ENCODE results near the gene CIB4.

The CIB4 gene

DNA sequence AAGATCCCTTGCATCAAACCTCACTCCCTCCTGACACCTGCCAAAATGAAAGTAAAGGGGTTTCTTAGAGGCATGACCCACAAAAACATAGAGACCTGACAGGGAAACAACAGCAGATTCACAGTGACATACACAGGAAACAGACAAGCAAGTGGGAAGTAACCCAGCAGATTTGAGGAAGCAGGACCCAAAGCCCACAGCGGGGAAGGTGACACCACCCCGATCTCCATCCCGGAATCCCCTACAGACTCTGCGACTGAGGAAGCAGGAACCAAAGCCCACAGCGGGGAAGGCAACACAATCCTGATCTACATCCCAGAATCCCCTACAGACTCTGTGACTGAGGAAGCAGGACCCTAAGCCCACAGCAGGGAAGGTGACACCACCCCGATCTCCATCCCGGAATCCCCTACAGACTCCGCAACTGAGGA is 21.6 kb downstream of the CIB4 start:
- DNase-seq, result no peak

DNA sequence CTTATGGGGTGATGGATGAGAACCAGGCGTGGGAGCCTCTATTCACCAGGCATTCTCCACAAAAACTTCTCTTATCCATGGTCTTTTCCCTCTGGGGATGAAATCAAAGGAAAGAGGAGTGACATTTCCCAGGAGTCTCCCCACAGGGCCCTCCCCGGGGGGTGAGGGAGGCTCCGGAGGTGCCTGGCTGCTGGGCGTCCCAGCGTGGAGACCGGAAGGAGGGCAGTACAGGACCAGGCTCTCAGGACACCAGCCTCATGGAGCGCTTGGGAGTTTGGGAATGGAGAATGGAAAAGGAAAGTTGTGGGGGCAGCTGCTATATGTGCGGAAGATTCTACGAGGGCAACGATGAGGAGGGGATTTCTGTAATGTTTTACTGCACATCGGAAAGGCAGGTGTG is 22.1 kb downstream of the CIB4 start:
- no peak for DNase-seq

- no peak for DNase-seq
Observed at GRCh38 chr2:26618611-26619010, 22.6 kb downstream of the CIB4 start.

GRCh38 chr2:26617588-26618083 is 23.5 kb downstream of the CIB4 start:
- no peak for DNase-seq

DNA sequence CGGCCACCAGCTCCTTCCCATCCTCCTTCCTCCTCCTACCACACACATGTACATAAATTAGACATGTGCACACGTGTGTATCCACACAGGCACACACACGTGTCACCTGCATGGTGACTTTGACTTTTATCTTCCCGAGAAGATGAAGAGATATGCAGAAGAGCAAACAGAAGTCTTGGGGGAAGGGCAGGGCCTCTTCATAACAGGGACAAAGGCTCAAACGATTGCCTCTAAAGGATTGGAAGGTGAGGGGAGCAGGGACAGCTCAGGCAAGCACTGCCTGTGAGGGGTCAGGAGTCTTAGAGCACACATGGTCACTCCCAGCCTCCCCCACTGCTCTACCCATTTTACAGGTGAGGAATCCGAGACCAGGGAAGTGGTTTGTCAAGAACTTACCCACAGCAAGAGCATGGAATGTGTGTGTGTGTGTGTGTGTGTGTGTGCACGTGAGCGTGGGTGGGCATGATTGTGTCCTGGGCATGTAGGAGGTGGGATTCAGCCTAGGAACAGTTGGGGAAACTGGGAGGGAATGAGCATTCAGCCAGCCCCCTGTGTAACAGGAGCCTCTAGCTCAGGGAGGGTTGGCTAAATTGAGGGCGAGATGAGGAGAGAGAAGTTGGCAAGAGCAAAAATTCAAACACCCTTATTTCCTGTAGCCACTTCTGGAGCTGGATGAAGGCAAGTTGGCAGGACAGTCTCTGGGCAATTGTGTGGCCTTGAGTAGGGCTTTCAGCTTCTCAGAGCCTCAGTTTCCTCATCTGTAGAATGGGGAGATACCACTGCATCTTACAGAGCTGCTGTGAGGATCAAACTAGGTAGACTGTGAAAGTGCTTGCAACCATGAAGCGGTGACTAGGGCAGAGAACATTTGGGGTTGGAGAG is 24.2 kb downstream of the CIB4 start:
- DNase-seq, result no peak

- no peak for DNase-seq
Observed at GRCh38 chr2:26615860-26616705, 25.1 kb downstream of the CIB4 start.

DNA sequence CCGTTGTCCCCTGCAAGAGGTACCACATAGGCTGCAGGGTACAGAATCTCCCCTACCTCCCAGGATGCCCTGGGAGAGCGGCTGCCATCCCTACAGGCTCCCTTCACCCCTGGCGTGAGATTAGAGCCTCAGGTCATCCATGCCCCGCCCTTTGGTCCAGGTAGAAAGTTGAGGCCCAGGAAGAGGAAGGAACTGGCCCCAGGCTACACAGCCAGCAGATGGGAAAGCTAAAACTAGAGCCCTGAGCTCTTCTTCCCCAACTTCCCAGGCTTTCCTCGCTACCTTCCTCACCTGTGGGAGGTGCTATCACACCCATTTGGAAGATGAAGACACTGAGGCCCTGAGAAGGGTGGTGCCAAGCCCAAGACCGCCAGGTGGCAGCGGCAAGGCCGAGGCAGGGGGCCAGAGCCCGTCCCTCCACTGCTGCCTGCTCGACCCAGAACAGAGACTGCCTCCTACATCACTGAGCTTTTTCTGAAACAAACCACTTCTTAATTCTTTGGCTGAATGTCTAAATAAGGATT is 25.8 kb downstream of the CIB4 start:
- DNase-seq, result no peak

- no peak for DNase-seq
Observed at GRCh38 chr2:26614216-26615138, 26.7 kb downstream of the CIB4 start.

DNA sequence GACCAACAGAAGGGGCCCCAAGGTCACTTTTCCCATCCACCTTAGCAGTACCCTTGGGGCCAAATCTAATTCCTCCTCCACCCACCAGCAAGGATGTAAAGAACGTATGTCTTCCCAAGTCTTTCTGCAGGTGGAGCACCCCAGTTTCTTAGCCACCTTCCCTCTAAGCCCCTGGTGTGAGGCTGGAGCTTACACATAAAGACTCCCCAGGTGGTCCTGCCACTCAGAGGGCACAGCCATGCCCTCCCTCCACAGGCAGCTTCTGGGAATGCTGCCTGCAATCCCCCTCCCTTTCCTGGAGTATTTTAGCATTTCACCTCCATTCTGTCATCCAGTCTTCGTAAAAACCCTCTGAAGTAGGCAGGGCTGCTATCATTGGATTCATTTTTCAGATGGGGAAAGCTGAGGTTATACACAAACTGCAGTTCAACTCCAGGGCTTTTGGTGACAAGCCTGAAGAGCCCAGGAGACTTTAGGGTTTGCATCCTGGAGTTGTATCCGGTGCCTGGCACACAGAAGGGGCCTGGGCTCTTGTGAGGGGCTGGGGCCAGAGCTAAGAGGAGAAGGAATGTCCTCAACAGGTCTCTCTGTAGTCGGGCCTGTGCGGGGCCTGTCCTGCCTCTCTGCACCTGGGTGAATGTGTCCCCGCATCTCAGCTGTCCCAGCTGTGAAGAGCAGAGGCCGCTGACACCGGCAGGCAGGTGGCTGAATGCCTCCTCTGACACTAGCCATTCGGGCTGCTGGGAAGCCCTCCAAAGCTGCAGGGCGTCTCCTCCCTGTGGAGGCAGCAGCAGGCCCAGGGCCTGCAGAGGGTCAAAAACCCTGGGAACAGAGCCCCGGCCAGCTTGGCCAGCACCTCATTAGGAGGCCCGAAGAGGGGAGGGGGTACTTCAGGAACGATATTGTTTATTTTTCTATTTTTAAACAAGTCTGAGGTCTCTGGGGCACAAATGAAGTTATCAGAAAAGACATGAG is 27.6 kb downstream of the CIB4 start:
- DNase-seq, result no peak

DNA sequence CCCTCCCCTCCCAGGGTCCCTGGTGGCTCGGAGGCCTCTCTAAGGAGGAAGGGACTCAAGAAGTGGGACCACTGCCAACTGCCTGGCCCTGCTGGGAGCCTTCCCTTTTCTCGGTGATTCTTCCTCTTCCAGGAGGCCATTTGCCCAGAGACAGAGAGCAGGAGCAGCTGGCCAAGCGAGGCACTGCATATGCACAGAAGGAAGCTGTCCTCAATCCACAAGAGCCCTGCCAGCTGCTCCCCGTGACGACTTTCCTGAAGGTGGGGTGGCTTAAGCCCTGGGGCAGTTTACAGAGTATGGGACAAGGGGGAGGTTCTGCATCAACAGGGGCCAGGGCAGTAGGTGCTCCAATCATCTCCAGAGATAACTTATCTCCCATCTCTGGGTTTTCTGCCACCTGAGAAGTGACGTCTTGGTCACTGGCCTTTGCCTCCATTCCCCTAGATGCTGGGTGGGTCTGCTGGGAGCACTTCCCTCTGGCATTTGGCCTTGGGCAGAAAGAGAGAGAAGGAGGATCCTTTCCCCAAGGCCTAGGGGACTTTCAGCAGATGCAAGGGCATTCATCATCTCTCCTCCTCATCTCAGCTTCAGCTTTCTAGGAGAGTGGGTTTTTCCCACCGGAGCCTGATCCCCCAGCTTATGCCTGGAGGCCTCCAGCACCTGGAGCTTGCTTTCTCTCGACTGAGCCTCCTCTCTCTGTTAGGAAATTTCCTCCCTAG is 28.5 kb downstream of the CIB4 start:
- no peak for DNase-seq

DNA sequence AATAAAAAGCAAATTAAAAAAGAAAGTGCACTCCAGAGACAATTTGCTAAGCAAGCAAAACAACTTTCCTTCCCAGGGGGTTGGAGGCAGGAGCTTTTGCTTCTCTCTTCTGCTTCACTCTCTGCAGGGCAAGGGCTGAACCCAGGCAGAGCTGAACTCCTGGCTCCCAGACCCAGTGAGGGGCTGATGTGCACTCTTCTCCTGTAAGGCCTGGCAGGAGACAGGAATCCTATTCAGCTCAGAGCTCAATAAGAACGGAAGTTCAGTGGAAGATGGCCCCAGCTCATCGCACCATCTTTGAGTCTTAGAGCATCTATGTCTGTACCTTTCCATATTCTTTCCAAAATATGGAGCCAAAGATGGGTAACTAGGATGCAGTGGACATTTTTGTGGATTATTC is 29.1 kb downstream of the CIB4 start:
- no peak for DNase-seq

DNA sequence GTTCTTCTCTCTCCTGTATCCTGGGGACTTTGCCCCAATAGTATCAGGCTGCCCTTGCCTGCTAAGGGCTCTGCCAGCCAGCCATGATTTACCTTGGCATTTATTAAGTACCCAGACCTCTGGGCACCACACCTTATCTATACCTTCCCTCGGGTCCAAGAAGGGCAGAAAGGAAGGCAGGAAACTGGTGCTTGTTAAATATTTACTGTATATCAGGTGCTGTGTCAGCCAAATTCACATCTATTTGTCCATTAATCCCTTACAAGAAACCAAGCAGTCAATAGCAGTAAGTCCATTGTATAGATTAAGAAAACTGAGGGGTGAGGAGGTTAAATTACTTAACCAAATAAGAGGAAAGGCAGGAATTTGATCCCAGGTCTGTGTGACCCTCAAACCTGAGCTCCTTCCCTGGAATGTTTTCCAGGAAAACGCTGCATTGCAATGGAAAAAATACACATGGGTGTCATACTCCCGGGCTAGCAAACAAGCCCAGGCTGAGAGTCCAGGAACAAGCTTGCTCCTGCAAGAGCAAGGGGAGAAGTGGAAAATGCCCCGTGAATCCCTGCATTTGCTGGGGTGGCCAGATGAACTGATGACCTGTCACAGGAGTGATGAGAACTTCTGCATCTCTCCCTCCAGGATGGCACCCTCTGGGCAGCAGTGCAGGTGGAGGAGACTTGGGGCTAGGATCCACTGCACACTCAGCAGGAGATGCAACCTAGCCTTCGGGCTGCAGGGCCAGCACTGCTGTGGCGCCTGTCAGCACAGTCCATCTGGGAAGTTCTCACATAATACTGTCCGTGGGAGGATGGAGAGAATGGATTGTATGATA is 30.4 kb downstream of the CIB4 start:
- no peak for DNase-seq

- no peak for DNase-seq
Observed at GRCh38 chr2:26609839-26610277, 31.3 kb downstream of the CIB4 start.

- DNase-seq, result no peak
Observed at GRCh38 chr2:26609205-26609631, 31.9 kb downstream of the CIB4 start.

GRCh38 chr2:26608557-26608956 is 32.6 kb downstream of the CIB4 start:
- no peak for DNase-seq

DNA sequence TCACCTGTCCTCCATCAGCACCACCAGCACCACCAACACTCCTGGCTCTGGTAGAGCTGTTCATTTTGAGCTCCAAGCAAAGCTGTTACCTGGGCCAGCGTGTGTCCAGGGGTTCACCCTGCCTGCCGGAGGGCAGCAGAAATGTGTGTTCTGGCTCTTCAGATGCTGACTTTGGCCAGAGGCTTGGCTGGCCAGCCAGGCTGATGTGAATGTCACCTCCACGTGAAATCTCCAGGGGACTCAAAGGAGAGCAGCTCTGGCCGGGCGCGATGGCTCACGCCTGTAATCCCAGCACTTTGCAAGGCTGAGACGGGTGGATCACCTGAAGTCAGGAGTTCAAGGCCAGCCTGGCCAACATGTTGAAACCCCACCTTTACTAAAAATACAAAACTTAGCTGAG is 33.5 kb downstream of the CIB4 start:
- no peak for DNase-seq

- DNase-seq, result no peak
Observed at GRCh38 chr2:26606847-26607190, 34.3 kb downstream of the CIB4 start.

- no peak for DNase-seq
Observed at GRCh38 chr2:26605999-26606846, 34.9 kb downstream of the CIB4 start.

All from stimulated activated CD4-positive, alpha-beta T cell treated with anti-CD3 and anti-CD28 coated beads, Interleukin-1b, Interleukin-23, amount 100 ng/mL, for 48 hours (primary cell).